GM21526 (cell line): ENCODE data around the gene MAN2A1.
"Not testable (repeated sequence)": the region's sequence is repeated elsewhere in the genome, so short reads cannot be mapped to it uniquely, and the experiment has no call there.

Experiments
- ATAC-seq: cut with Tn5 transposase; IDR thresholded peaks from one replicate; pipeline ENCODE4 v1.9.1; 2021; ENCODE audit warnings: moderate library complexity; ENCODE audit not compliant: unreplicated experiment, low FRiP score

The MAN2A1 gene

GRCh38 chr5:109857405-109858031 lies 167.8 kb downstream of the MAN2A1 start:
- ATAC-seq, result no peak

DNA sequence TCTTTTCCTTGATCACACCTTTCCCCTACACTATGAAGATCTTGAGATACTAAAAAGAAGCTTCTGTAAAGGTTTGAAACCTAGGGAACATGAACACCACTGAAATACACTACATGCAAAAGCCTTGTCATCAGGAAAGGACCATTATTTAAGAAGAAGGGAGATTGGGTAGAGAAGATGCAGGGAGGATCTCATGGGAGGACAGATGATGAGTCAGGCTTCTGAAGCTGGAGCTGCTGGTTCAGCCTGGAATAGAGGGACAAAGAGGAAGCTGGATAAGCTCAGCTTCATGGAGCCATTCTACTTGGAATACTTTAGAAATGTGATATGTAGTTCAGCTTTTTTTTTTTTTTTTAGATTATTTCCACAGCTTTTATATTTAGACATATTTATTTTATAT lies 169.8 kb downstream of the MAN2A1 start:
- no peak for ATAC-seq

DNA sequence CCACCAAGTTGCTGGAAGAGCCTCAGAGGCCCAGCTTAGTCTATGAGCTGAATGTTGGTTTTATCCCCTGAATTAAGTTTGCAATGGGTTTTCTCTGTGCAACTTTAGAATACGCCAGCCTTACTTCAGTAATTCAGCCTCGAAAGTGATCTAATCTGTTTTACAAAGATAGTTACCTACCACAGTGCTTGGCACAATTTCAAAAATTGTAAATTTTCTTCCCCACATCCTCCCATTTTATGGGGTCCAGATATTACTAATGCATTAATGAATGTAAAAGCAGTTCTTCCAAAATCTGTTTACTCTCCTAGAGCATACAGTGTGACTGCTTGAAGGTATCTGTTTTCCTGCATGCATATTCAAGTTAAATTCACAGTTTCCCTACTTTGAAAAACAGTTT lies 172.6 kb downstream of the MAN2A1 start:
- ATAC-seq, result no peak

GRCh38 chr5:109863752-109864151 lies 174.0 kb downstream of the MAN2A1 start:
- ATAC-seq, result no peak

- ATAC-seq, result no peak
These were observed 175.9 kb downstream of the MAN2A1 start for GRCh38 chr5:109865637-109866036.

- no peak for ATAC-seq
These were observed 176.3 kb downstream of the MAN2A1 start for GRCh38 chr5:109866051-109866450.

- ATAC-seq, result no peak
These were observed 179.0 kb downstream of the MAN2A1 start for GRCh38 chr5:109868737-109869136.

GRCh38 chr5:109873687-109874086 lies 184.0 kb downstream of the MAN2A1 start:
- no peak for ATAC-seq

- ATAC-seq, result no peak
These were observed 184.4 kb downstream of the MAN2A1 start for GRCh38 chr5:109874108-109874507.

- ATAC-seq, result no peak
These were observed 186.5 kb downstream of the MAN2A1 start for GRCh38 chr5:109876030-109876725.

- no peak for ATAC-seq
These were observed 187.4 kb downstream of the MAN2A1 start for GRCh38 chr5:109876941-109877669.

DNA sequence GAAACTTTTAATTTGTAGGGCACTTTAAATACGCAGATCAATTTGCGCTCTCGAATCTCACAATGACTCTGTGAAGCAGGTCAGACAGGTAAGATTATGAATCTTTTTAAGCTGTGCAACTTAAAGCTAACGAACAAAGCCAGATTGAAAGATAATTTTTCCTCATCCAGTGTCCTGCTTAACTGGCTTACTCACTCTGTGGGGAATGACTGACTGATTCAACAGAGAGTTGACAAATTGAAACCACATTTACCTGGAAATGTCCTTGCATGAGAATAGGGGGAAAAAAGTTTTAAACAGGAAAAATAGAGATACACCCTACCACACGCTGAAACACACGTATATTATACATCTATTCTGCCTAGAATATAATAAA lies 187.9 kb downstream of the MAN2A1 start:
- ATAC-seq, result no peak

DNA sequence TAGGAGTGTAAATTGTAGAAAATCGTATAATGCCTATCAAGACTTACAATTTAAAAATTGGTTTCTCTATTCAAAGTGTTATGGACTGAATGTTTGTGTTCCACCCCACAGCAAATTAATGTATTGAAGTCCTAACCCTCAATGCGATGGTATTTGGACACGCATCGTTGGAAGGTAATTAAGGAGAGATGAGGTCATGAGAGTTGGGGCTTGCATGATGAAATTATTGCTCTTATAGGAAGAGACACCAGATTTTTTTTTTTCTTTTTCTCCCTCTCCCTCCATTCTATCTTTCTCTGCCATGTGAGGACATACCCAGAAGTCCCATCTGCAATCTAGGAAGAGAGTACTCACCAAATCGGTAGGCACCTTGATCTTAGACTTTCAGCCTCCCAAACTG lies 189.2 kb downstream of the MAN2A1 start:
- no peak for ATAC-seq

DNA sequence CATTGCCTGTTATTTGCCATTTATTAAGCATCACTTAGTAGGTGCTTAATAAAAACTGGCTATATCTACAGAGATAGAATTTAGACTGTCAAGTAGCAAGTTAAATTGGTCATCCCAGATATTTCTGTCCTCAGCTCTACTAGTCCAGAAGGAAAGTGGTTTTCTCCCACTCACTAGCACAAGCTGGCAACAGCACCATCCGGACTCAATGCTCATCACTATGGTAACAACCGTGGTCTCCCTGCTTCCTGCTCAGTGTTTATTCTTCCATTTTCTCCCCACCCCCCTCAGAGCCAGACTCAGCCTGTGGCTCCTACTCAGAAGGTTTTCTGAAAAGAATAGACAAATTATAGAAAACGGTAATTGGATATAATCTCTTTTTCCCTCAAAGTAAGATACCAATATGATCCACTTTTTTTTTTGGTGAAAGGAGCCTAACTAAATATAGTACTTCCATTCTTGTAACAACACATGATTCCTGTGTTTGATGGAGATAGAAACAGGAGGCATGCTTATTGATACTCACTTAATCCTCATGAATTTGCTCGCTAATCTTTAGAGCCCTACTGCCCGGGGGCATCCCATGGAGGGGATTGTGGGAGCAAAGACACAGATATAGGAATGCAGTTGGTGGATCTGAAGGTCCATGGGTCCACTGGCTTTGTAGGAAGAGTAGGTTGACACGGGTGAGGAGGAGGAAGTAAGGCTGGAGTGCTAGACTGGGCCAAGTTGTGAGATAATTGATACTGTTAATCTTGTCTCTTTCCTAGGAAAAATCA lies 191.4 kb downstream of the MAN2A1 start:
- ATAC-seq, result no peak

DNA sequence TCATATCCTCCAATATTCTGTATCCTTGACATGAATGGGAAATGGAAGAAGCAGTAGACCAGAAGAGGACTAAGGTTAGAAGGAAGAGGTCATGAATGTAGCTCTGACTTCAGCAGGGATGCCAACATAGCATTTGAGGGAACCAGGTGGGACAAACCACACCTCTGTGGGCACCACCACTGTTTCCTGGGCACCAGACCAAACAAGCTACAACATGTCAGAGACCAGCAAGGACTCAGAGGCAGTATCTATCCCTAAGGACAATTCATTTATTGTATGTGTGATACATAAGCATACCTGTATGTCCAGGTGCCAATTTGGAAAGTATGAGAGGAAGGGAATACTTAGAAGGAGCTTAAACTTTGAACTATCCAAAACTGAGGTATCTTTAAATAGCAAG lies 192.8 kb downstream of the MAN2A1 start:
- no peak for ATAC-seq

DNA sequence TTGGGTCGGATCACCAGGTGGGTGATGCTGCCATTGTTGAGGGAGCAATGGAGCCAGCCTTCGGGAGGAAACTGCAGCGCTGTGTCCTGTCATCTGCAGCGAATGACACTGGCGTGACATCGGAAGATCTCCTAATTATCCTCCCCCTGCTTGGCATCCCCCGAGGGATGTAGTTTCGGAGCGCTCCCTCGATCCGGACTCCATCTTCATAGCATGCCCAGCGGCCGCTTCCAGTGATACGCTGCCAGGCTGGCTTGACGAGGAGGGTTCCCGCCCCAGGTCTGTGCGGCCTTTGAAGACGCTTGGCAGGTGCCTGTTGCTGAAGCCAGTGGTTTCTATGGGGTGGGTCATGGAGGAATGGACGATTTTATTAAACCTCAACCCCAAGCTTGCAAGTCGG lies 194.9 kb downstream of the MAN2A1 start:
- ATAC-seq, result no peak

GRCh38 chr5:109885205-109885604 lies 195.5 kb downstream of the MAN2A1 start:
- no peak for ATAC-seq

- ATAC-seq, result no peak
These were observed 199.3 kb downstream of the MAN2A1 start for GRCh38 chr5:109888989-109889388.

DNA sequence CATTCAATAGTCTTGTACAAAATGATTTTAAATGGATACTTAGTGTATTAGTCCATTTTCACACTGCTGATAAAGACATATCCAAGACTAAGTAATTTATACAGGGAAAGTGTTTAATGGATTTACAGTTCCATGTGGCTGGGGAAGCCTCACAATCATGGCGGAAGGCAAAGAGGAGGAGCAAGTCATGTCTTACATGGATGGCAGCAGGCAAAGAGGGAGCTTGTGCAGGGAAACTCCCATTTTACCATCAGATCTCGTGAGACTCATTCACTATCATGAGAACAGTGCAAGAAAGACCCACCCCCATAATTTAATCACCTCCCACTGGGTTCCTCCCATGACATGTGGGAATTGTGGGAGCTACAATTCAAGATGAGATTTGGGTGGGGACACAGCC lies 203.5 kb downstream of the MAN2A1 start:
- not testable (repeated sequence) for ATAC-seq

DNA sequence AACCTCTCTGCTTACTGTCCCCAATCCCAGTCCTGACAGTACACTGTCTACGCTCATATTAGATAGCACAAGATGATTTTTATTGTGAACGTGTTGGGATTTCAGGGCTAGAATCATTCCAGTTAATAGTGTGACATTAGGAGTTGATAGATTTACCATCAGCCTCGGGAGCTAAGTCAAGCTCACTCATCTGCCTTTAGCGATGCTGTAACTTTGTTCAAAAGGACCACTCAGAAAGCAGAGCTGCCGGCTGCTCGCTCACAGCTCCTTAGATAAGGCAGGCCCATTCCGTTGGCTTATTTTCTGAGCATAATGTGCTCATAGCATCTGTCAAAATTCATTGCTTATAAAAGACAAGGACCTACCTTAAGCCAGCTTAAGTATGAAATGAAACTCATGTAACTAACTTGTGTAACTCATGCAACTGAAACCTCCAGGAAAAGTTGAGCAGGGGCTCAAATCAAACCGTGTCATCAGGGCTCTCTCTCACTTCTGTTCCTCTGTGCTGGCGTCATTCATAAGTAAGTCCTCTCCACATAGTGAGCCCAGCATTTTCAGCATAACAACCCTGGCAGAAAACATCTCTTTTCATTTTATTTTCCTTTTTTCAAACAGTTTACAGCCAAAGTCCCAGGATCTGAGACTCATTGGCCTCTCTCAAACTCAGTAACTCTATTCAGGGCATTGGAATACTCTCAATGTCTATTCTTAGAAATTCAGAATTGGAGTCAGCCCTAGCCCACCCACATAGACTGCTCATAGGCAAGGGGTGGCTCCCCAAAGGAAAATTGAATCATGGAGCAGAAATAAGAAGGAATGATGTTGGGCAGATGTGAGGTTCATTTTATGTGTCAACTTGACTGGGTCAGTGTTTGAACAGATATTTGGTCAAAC lies 208.8 kb downstream of the MAN2A1 start:
- ATAC-seq, result no peak
